HG03025 (cell line): ENCODE results near the gene LAMA2.

Experiments used
- ATAC-seq: cut with Tn5 transposase; IDR thresholded peaks from one replicate; pipeline ENCODE4 v1.9.1; 2021; ENCODE audit warnings: mild to moderate bottlenecking, moderate library complexity; ENCODE audit not compliant: unreplicated experiment, low FRiP score

The LAMA2 gene

DNA sequence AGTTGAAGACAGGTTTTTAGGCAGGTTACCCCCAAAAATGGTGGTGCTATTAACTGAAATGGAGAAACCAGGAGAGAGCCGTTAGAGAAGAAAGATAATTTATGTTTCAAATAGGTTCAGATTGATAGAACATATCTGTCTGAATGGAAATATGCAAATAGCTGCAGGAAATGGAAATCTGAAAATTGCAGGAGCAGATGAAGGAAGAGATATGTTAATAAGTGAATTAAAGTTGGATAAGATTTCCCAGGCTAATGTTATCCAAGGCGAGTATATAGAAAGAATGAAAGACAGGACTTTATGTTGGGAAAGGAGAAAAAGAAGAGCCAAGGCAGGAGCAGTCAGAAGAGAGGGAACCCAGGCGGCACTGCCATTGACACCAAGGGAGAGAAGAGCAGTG is 461.4 kb downstream of the LAMA2 start:
- ATAC-seq: no peak

- no peak for ATAC-seq
Measured at GRCh38 chr6:129345890-129346289, 463.0 kb downstream of the LAMA2 start.

GRCh38 chr6:129346964-129347363 is 464.0 kb downstream of the LAMA2 start:
- ATAC-seq: no peak

DNA sequence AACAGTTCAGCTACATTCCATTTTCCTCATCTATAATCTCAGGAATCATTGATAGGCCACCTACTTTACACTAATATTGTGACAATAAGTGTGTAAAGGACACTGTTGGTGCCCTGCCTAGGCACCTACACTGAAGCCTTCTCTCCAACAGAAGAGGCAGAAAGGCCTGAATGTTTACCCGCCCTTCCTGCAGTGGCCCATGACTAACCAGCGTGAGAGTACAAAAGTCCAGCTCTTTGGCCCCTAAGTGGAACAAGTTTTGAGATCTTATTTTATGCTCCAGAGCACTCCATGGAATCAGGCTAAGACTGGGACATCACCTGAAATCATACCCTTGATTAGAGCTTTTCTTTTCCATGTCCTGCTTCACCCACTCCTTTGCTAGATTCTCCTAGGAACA is 467.3 kb downstream of the LAMA2 start:
- ATAC-seq: no peak

DNA sequence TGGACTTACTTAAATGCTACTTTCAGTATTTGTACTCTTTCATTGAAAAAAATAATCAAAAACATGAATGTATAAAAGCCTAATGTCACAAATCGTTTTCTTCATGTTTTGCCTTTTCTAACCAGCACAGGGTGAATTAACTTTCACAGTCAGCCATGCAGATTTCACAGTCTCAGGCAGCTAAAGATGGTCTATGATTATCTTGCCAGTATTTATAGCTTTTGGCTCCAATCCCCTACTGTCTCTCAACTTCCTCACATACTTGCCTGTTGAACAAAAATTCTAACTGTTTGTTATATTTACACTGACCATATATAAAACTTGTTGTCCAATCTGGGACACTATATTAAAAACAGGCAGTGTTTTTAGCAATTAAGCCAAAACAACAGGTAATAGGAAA is 468.9 kb downstream of the LAMA2 start:
- no peak for ATAC-seq

DNA sequence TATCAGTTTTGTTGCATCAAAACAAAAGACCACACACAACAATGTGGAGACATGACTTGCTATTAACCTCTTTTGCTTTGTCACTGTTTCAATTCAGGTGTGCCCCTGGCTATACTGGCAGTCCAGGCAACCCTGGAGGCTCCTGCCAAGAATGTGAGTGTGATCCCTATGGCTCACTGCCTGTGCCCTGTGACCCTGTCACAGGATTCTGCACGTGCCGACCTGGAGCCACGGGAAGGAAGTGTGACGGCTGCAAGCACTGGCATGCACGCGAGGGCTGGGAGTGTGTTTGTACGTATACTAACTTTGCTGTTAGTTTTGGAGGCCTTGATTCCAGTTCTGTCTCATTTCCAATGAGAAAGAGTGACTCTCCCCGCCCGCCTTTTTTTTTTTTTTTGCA is 470.1 kb downstream of the LAMA2 start:
- ATAC-seq: no peak

- no peak for ATAC-seq
Measured at GRCh38 chr6:129356129-129356528, 473.2 kb downstream of the LAMA2 start.

DNA sequence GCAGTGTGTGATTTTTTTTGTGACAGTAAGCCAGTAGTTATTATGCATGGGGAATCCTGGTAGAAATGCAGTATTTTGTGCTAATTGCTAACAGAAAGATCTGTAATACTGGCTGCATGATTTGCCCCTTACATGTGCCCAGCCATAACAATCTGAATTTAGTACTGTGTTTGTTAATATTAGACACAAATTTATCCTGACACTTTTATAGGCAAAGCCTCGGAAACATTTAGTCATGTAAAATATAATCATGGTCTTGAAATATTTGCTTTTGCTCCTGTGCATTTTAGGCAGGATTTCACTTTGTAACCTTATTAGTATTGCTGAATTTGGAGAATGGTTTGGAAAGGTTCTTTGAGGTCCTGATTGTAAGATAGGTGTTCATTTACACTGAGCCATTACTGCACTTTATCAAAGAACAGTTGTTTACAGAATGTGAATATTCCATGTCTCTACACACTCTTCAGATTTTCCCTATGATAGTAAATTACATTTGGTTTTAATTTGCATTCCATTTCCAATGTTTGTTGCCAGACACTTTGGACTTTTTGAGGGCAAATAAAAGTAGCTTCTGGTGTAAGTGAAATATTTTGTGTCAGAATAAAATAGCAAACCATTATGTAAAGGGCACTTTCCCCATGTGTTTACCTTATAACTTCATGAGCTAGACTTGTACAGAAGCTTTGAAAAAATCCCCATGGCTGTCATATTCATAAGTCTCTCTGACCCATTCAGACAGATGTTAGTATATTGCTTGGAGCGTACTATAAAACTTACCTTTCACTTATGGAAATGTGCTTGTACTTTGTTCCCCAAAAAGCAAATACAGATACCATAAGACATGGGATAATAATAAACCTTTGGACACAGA is 477.1 kb downstream of the LAMA2 start:
- no peak for ATAC-seq

- ATAC-seq: no peak
Measured at GRCh38 chr6:129360682-129360955, 477.7 kb downstream of the LAMA2 start.

- no peak for ATAC-seq
Measured at GRCh38 chr6:129364037-129364436, 481.1 kb downstream of the LAMA2 start.

DNA sequence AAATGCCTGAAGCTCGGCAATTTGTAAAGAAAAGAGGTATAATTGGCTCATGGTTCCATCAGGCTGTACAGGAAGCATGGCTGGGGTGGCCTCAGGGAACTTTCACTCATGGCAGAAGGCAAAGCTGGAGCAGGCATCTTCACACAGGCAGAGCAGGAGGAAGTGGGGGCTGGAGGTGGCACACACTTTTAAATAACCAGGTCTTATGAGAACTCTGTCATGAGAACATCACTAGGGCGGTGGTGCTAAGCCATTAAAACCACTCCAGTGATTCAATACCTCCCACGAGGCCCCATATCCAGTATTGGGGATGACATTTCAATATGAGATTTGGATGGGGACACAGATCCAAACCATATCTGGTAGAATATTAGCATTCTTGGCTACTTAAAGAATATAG is 481.8 kb downstream of the LAMA2 start:
- no peak for ATAC-seq

GRCh38 chr6:129368076-129368475 is 485.1 kb downstream of the LAMA2 start:
- no peak for ATAC-seq

DNA sequence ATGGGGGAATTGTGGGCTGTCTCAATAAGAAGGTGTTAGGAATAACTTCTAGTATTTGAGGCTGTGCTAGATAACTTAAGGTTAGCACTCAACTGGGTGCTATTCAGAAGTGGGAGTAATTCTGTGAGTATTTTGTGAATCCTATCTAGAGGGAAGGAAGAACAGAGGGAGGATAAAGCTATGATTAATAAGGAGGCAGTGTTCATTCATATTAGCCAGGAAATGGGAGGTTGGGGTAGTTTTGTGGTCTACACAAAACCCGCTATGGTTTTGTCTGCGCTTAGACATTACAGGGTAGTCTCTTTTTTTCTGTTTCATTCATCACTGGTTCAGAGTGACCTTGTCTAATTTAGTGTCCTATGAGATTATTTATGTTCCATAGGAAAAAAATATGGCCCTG is 486.0 kb downstream of the LAMA2 start:
- no peak for ATAC-seq

DNA sequence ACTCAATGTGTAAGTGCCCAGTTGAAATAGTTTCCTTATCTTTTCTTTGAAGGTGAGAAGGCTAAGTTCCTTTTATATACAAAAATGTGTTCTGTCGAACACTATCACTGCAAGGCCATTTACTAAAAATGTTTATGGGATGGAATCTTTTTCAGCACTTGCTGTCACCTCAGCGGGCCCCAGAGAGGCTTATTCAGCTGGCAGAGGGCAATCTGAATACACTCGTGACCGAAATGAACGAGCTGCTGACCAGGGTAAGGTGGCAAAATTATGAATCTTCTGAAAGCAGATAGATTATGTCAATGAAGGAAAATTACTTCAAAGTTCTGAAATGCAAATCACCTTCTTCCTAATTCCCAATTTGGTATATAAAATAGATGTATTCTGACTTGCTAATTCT is 486.8 kb downstream of the LAMA2 start:
- ATAC-seq: no peak

DNA sequence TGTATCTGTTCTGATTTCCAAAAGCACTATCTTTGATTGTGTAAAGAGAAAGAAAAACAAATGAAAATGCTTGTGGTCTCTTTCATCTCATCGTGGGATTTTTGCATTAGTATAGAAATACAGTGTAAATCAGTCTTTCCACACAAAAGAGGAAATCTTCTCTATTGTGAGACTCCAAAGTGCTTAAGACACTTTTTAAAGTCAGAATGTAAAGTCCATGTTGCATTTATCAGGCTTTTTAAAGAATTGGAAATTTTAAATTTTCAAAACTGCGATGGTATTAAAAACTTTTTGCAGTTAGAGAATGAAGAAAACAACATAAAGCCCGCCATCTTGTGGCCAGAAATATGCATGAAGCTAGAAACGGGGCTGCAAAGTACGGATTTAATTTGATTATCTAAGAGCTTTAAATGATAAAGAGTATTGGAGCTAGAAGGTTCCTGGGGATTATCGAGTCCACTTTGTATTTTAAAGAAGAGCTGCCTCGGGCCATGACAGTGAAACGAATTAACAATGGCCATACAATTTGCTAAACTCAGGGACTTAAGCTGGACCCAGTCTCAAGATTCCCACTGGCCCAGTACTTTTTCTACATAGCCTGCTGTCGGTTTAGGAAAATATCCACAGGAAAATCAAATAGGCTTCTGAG is 487.5 kb downstream of the LAMA2 start:
- no peak for ATAC-seq

DNA sequence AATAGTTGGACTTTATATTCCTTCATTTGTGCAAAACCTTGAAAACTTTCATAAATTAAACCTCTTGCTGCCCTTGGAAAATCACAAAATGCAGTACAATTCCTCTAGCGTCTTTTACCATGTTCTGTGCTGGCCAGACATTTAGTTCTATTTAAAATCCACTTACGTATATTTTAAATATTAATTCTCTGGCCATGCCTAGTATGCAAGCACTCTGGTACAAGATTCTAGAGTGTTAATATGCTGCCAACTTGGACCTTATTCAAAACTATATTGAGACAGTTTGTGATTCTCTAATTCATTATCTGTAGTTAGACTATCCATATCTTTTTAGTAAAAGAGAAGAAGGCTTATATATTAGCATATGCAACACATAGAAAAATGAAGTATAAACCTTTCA is 498.9 kb downstream of the LAMA2 start:
- ATAC-seq: no peak

GRCh38 chr6:129382916-129383315 is 500.0 kb downstream of the LAMA2 start:
- no peak for ATAC-seq

GRCh38 chr6:129385117-129385516 is 502.2 kb downstream of the LAMA2 start:
- no peak for ATAC-seq

GRCh38 chr6:129390900-129391299 is 508.0 kb downstream of the LAMA2 start:
- ATAC-seq: no peak

DNA sequence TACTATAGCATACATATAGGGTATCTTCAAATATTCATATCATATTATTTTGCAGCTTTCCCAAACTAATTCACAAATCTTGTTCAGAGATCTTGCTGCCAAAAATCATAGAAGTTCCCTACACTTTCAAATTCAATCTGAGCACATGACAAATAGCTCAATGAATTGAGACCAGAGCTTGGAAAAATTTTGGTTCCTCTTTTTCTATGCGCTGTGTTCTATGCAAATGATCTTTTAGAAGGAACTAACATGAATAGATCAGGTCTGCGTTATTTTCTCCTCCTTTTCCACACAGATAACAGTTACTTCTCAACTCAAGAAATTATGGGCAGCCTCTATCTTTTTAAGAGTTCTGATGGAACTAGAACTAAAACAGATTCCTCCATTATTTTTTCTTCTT is 510.7 kb downstream of the LAMA2 start:
- no peak for ATAC-seq

DNA sequence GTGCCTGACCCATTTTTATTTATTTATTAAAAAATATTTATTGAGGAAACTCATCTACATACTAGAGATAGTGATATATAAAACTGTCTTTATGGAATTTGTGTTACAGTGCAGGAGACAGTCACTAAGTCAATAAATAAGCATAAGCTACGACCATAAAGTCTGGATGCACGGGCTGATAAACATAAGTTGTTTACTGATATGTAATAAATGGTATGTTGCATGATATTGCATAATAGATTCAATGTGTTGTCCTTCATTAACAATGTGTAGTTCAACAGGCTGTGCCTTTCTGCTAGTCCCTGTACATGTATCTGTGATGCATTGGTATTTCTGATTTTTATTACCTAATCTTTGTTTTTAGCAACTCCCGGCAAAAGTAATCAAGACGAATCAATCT is 515.8 kb downstream of the LAMA2 start:
- ATAC-seq: no peak

- ATAC-seq: no peak
Measured at GRCh38 chr6:129402244-129402643, 519.3 kb downstream of the LAMA2 start.
